ENCODE results near the gene SEPTIN14.
A peak's percentile ranks its signal among the peaks of the same experiment; 100 is the strongest.
"Not testable (repeated sequence)": the region's sequence is repeated elsewhere in the genome, so short reads cannot be mapped to it uniquely, and the experiment has no call there.

Gene SEPTIN14

GRCh38 chr7:55862652-55863051 lies at the start of gene SEPTIN14:
Gene SEPTIN14 (minus strand): TSS chr7:55862752. CDS start chr7:55861996, 756 bp downstream.
- not testable (repeated sequence) for DNase-seq

GRCh38 chr7:55903985-55904759 lies 41.6 kb upstream of the SEPTIN14 start:
- no peak for DNase-seq

- DNase-seq, result not testable (repeated sequence)
Measured at GRCh38 chr7:55901059-55901458, 38.5 kb upstream of the SEPTIN14 start.

- no peak for DNase-seq
Measured at GRCh38 chr7:55898287-55898686, 35.7 kb upstream of the SEPTIN14 start.

GRCh38 chr7:55895021-55895420 lies 32.5 kb upstream of the SEPTIN14 start:
- DNase-seq, result no peak

GRCh38 chr7:55893940-55894339 lies 31.4 kb upstream of the SEPTIN14 start:
- no peak for DNase-seq

GRCh38 chr7:55888378-55888777 lies 25.8 kb upstream of the SEPTIN14 start:
- peak; percentile 1 for DNase-seq

GRCh38 chr7:55887821-55888247 lies 25.3 kb upstream of the SEPTIN14 start:
- no peak for DNase-seq

GRCh38 chr7:55884321-55884720 lies 21.8 kb upstream of the SEPTIN14 start:
- no peak for DNase-seq

- DNase-seq, result peak; percentile 9
Measured at GRCh38 chr7:55878691-55879090, 16.1 kb upstream of the SEPTIN14 start.

- DNase-seq, result no peak
Measured at GRCh38 chr7:55877308-55877707, 14.8 kb upstream of the SEPTIN14 start.

- no peak for DNase-seq
Measured at GRCh38 chr7:55873765-55874164, 11.2 kb upstream of the SEPTIN14 start.

- DNase-seq, result no peak
Measured at GRCh38 chr7:55871932-55872485, 9.5 kb upstream of the SEPTIN14 start.

- not testable (repeated sequence) for DNase-seq
Measured at GRCh38 chr7:55868989-55869388, 6.4 kb upstream of the SEPTIN14 start.

GRCh38 chr7:55845164-55845563 lies 17.4 kb downstream of the SEPTIN14 start:
- not testable (repeated sequence) for DNase-seq

GRCh38 chr7:55838595-55838994 lies 24.0 kb downstream of the SEPTIN14 start:
- DNase-seq, result no peak

GRCh38 chr7:55827577-55827976 lies 35.0 kb downstream of the SEPTIN14 start:
- no peak for DNase-seq

GRCh38 chr7:55818686-55819085 lies 43.9 kb downstream of the SEPTIN14 start:
- DNase-seq, result no peak

GRCh38 chr7:55797260-55797659 lies 65.3 kb downstream of the SEPTIN14 start:
- not testable (repeated sequence) for DNase-seq

- no peak for DNase-seq
Measured at GRCh38 chr7:55794527-55794926, 68.0 kb downstream of the SEPTIN14 start.

GRCh38 chr7:55792048-55792447 lies 70.5 kb downstream of the SEPTIN14 start:
- no peak for DNase-seq

- no peak for DNase-seq
Measured at GRCh38 chr7:55787796-55788195, 74.8 kb downstream of the SEPTIN14 start.

GRCh38 chr7:55786901-55787300 lies 75.7 kb downstream of the SEPTIN14 start:
- no peak for DNase-seq

GRCh38 chr7:55785444-55785843 lies 77.1 kb downstream of the SEPTIN14 start:
- DNase-seq, result not testable (repeated sequence)

GRCh38 chr7:55784151-55784550 lies 78.4 kb downstream of the SEPTIN14 start:
- no peak for DNase-seq

Measured in NCI-H2171 (cell line).